RCC 7860 (cell line): ENCODE measurements around the gene CEMIP.

Experiments
- DNase-seq: peaks from one replicate; pipeline ENCODE4 v3.0.0-alpha.2; 2015; ENCODE audit warnings: low spot score
- FAIRE-seq: peaks from 2 replicates; lab custom pipeline; 2012; peaks lifted over from hg19 to GRCh38; lab: Jason Lieb, UNC

The CEMIP gene

GRCh38 chr15:80844011-80844732 lies 65.0 kb downstream of the CEMIP start:
- no peak for FAIRE-seq
- DNase-seq, result no peak

- FAIRE-seq (no peak), DNase-seq (peak; percentile 5)
These were observed 67.1 kb downstream of the CEMIP start for GRCh38 chr15:80846031-80846815.

GRCh38 chr15:80849308-80849707 lies 70.1 kb downstream of the CEMIP start:
- DNase-seq (peak; percentile 94), FAIRE-seq (peak; percentile 97)

- FAIRE-seq (peak; percentile 93), DNase-seq (peak; percentile 96)
These were observed 71.8 kb downstream of the CEMIP start for GRCh38 chr15:80850941-80851451.

GRCh38 chr15:80852676-80853075 lies 73.5 kb downstream of the CEMIP start:
- FAIRE-seq (no peak), DNase-seq (no peak)

GRCh38 chr15:80854104-80854503 lies 74.9 kb downstream of the CEMIP start:
- no peak for FAIRE-seq
- DNase-seq, result no peak

- no peak for FAIRE-seq
These were observed 76.0 kb downstream of the CEMIP start for GRCh38 chr15:80855206-80855605.

GRCh38 chr15:80856400-80856799 lies 77.2 kb downstream of the CEMIP start:
- DNase-seq (no peak), FAIRE-seq (no peak)

More at GRCh38 chr15:80855206-80855605, 76.0 kb downstream of the CEMIP start:
- no peak for DNase-seq

- DNase-seq (no peak), FAIRE-seq (no peak)
These were observed 77.7 kb downstream of the CEMIP start for GRCh38 chr15:80856809-80857377.

GRCh38 chr15:80861731-80862170 lies 82.6 kb downstream of the CEMIP start:
- FAIRE-seq (no peak), DNase-seq (no peak)

- FAIRE-seq (no peak), DNase-seq (no peak)
These were observed 85.5 kb downstream of the CEMIP start for GRCh38 chr15:80864666-80865065.

GRCh38 chr15:80866936-80867335 lies 87.8 kb downstream of the CEMIP start:
- FAIRE-seq (no peak), DNase-seq (no peak)

GRCh38 chr15:80870366-80870765 lies 91.2 kb downstream of the CEMIP start:
- FAIRE-seq (no peak), DNase-seq (no peak)

GRCh38 chr15:80870893-80871292 lies 91.7 kb downstream of the CEMIP start:
- no peak for DNase-seq
- FAIRE-seq, result no peak

GRCh38 chr15:80871858-80872257 lies 92.7 kb downstream of the CEMIP start:
- no peak for DNase-seq
- no peak for FAIRE-seq

GRCh38 chr15:80873366-80873952 lies 94.3 kb downstream of the CEMIP start:
- FAIRE-seq (no peak), DNase-seq (no peak)

- FAIRE-seq (no peak), DNase-seq (no peak)
These were observed 96.6 kb downstream of the CEMIP start for GRCh38 chr15:80875568-80876347.

- no peak for DNase-seq
- no peak for FAIRE-seq
These were observed 97.1 kb downstream of the CEMIP start for GRCh38 chr15:80876348-80876674.

GRCh38 chr15:80878242-80878866 lies 99.2 kb downstream of the CEMIP start:
- DNase-seq (no peak), FAIRE-seq (no peak)

- FAIRE-seq (no peak), DNase-seq (no peak)
These were observed 99.7 kb downstream of the CEMIP start for GRCh38 chr15:80878867-80879250.
